GM12872 (cell line): ENCODE data around the gene NDUFAF5.

Experiments used
- TF ChIP-seq, protein P1 (sequence below): IDR thresholded peaks from 3 replicates; pipeline ENCODE4 v1.5.1; 2011; ENCODE audit warnings: low read depth, mild to moderate bottlenecking, low read length, moderate library complexity; ENCODE audit not compliant: insufficient read depth

The NDUFAF5 gene

DNA sequence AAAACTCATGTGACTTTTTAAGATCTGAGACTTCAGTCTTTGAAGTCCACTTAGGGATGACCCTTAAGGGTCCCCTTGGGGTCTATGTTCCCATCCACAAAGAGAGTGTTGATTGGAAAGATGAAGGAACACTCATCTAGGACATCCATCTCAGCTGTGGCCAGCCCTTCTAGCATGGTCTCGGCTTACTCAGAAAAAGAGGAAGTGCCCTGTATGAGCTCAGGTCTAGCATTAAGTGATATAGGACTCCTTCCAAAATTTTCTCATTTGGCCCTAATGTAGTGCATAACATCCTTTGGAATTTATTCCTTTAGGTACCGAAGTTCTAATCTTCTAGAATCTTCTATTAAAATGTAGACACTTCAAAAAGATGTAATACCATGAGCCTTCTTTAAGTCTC is 77.4 kb downstream of the NDUFAF5 start:
- TF ChIP-seq, protein P1, sequence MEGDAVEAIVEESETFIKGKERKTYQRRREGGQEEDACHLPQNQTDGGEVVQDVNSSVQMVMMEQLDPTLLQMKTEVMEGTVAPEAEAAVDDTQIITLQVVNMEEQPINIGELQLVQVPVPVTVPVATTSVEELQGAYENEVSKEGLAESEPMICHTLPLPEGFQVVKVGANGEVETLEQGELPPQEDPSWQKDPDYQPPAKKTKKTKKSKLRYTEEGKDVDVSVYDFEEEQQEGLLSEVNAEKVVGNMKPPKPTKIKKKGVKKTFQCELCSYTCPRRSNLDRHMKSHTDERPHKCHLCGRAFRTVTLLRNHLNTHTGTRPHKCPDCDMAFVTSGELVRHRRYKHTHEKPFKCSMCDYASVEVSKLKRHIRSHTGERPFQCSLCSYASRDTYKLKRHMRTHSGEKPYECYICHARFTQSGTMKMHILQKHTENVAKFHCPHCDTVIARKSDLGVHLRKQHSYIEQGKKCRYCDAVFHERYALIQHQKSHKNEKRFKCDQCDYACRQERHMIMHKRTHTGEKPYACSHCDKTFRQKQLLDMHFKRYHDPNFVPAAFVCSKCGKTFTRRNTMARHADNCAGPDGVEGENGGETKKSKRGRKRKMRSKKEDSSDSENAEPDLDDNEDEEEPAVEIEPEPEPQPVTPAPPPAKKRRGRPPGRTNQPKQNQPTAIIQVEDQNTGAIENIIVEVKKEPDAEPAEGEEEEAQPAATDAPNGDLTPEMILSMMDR, result no peak

DNA sequence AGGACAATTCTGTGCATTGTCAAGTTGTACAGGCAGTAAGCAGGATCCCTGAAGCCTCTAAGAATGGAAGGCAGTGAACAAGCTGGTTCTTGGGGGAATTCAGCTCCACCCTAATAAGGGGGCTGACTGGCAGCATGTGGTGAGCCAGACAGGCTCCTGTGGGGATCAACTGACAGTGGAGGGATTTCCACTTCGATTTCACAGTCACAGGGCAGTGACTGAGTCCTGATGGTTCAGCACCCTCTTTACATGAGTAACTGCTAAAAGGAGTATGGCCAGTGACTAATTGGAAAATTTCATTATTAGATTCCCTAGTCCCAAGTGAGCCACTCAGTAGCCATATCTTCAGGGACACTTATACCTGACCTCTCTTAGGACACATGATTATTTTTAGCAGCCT is 78.4 kb downstream of the NDUFAF5 start:
- TF ChIP-seq, protein P1, result no peak

DNA sequence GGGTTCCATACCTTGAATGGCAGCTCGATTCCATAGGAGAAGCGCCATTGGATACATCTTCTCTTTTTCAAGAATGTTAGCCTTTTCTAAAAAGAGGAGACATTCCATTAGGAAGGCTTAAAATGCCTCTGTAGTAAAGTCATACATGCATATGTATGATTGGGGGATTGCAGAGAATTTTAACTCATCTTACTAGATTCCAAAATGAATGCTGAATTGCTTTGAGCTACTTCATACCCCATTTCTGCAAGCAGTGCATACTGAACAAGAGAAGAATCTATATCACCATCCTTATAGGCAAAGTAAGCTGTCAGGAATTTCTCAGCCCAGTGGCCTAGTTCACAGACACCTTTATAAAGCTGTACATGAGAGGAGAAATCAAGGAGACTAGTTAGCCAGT is 80.3 kb downstream of the NDUFAF5 start:
- TF ChIP-seq, protein P1, result no peak

DNA sequence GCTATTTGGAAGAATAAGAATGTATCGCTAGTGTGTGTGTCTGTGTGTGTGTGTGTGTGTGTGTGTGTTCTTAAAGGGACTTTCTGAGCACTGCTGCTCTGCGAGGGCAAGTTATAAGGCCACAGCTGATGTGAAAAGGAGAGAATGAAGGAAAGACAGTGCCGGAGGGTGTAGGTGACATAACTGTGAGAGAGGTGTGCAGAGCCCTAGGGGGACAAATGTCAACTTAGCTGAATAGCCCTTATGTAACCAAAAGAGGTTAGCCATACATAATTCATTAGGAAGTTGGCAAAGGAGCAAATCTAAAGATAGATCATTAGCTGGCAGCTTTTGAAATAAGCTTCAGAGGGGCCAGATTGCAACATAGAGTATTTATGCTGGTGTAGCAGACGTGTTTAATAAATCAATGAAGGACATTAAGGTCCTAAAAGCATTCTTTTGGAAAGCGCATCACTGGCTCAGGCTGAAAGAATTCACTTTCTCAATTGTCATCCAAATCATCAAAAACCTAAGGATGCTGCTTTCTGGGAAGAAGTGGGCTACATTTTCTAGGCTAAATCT is 81.0 kb downstream of the NDUFAF5 start:
- TF ChIP-seq, protein P1, result no peak

DNA sequence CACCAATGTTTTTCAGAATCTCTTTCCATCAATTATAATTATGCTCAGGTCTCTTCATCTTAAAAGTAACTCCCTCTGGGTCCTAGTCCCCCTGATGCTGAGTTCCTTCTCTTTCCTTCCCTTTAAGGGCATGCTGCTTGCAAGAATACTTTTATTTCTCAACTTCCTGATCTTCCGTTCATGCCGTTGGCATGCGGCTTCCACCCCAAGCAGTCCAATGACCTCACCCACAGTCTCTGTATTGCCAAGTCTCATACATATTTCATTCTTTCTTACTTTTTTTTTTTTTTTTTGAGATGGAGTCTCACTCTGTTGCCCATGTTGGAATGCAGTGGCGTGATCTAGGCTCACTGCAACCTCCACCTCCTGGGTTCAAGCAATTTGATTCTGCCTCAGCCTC is 83.5 kb downstream of the NDUFAF5 start:
- TF ChIP-seq, protein P1, result no peak

DNA sequence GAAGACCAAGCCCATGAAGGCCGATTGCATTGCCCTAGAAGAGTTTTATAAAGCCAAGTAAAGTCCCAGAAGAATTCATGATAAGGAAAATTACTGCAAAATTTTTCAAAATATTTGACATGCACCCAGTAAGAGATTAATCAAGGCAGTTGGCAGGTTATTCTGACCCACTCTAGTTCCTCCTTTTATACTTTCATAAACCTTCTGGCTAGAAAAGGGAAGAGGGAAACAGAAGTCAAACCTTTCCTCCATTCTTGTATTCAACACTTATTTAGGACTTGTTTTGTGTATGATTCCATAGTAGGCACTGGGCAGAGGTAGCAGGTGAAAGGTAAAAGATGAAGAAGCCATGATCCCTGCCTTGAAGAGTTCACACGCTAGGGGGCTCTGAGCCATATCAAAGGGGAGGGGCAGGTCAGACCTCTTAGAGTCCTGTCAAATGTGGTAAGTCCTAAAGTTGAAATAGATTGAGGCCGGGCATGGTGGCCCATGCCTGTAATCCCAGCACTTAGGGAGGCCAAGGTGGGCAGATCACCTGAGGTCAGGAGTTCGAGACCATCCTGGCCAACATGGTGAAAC is 85.4 kb downstream of the NDUFAF5 start:
- TF ChIP-seq, protein P1, result peak; percentile 44
